LNCaP clone FGC (cell line): ENCODE results near the gene RFC5.
"Not testable (repeated sequence)": the region's sequence is repeated elsewhere in the genome, so short reads cannot be mapped to it uniquely, and the experiment has no call there.

Experiments used
- DNase-seq: peaks from one replicate; pipeline ENCODE4 v3.0.0-alpha.2; 2011; ENCODE audit warnings: low read depth
- H3K4me3 ChIP-seq: 2 replicates; pipeline ENCODE4 v1.5.1; 2011; ENCODE audit warnings: mild to moderate bottlenecking, low read depth, low read length, control low read depth
- CTCF ChIP-seq: IDR thresholded peaks from 2 replicates; pipeline ENCODE4 v1.5.1; 2012; ENCODE audit warnings: mild to moderate bottlenecking; ENCODE audit not compliant: control insufficient read depth, insufficient read depth; ENCODE audit errors: extremely low read depth

The RFC5 gene

DNA sequence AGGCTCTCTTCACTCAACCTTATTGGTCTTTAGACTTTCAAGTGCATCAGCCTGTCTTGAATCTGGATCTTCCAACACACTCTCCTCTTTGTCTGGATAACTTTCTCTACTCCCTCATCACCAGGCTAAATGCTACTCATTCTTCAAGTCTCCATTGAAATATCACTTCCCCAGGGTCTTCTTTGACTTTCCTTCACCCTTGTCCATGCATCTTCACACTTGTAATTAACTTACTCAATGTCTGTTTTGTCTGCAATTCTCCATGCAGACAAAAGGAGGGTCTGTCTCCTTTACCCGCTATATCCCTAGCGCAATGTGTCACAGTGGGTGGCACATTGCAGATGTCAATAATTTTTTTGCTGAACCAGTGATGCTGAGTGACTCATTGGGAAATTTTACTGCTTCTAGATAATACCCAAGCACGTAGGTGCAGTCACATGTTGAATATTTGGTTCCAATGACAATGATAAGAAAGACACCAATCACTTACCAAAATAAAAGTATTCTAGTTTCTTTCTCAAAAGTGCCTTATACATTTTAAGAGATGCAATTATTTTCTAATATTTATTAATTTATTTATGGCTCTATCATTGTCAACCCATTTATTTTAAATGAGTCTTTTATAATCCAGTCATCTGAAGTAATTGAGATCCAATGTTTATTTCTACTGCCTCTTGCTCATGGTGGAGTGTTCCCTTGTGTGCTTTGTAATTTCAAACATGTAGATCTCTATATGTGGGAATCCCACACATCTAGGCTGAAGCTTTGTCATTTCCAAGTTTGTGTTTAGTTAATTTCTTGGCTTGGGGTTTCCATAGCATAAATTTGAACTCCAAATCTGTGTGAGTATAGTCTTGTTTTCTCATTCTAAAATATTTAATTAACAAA lies 21.7 kb upstream of the RFC5 start:
- DNase-seq = no peak
- no peak overlapping the region for H3K4me3 ChIP-seq
- no peak for TF ChIP-seq CTCF

- DNase-seq = no peak
- H3K4me3 ChIP-seq = no peak overlapping the region
- no peak for TF ChIP-seq CTCF
These were observed 17.8 kb upstream of the RFC5 start for GRCh38 chr12:117998719-117999118.

DNA sequence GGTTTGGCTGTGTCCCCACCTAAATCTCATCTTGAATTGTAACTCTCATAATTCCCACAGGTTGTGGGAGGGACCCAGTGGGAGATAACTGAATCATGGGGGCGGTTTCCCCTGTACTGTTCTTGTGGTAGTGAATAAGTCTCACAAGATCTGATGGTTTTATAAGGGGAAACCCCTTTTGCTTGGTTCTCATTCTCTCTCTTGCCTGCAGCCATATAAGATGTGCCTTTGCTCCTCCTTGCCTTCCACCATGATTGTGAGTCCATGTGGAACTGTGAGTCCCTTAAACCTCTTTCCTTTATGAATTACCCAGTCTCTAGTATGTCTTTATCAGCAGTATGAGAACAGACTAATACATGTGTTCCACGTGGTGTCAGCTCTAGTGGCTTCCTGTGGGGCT lies 16.7 kb upstream of the RFC5 start:
- H3K4me3 ChIP-seq, DNase-seq: not testable (repeated sequence)

- H3K4me3 ChIP-seq = no peak overlapping the region
- DNase-seq = no peak
- no peak for TF ChIP-seq CTCF
These were observed 5.6 kb upstream of the RFC5 start for GRCh38 chr12:118010903-118011302.

DNA sequence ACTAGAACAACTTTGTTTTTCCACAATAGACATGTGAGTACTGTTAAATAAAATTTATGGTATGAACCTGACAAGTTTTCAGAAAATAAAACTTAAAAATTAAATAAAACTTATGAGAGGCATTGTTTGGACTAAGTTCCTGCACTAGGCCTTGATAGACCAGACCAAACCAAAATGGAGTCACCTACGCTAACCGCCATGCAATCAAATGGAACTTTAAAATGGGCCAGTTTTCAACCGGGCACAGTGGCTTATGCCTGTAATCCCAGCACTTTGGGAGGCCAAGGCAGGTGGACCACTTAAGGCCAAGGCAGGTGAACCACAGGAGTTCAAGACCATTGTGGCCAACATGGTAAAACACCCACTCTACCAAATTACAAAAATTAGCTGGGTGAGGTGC lies 5.1 kb upstream of the RFC5 start:
- no peak for DNase-seq
- no peak overlapping the region for H3K4me3 ChIP-seq
- TF ChIP-seq CTCF = no peak

- no peak for DNase-seq
- no peak for TF ChIP-seq CTCF
- H3K4me3 ChIP-seq = no peak overlapping the region
These were observed 4.5 kb upstream of the RFC5 start for GRCh38 chr12:118011961-118012360.

DNA sequence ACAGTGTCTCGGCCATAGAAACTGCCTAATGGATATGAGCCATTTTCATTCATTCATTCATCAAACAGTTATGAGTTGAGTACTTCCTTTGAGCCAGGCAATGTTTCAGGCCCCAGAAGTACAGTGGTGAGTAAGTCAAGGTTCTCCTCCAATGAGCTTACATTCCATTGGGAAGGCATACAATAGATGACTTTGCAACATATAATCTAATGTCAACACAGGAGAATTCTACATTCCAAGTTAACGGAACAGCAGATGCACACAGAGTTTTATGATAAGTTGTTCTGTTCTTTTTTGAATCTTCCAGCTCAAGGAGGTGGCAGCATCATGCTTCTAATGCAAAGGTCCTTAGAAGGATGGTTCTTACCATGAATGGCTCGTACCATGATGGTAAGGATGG lies 3.2 kb upstream of the RFC5 start:
- TF ChIP-seq CTCF = no peak
- H3K4me3 ChIP-seq = no peak overlapping the region

More for the DNA sequence above, 3.2 kb upstream of the RFC5 start:
- DNase-seq = no peak
